T-helper 1 cell treated with Interleukin-12 subunit alpha and Interleukin-12 subunit beta and Interleukin-4 antibody, amounts not matched to agents 30 μg/mL and 1 μg/mL, for 36 hours (primary cell): ENCODE results near the gene SAE1.

Source experiments
- H3K27ac Mint-ChIP-seq: one replicate; pipeline ENCODE4 v1.8.0; 2021; ENCODE audit warnings: mild to moderate bottlenecking, mixed read lengths
- H3K27me3 Mint-ChIP-seq: one replicate; pipeline ENCODE4 v1.8.0; 2021; ENCODE audit warnings: low read depth, mixed read lengths
- H3K36me3 Mint-ChIP-seq: one replicate; pipeline ENCODE4 v1.8.0; 2021; ENCODE audit warnings: low read depth, mixed read lengths
- H3K4me1 Mint-ChIP-seq: one replicate; pipeline ENCODE4 v1.8.0; 2021; ENCODE audit warnings: low read depth, mixed read lengths
- H3K4me3 Mint-ChIP-seq: one replicate; pipeline ENCODE4 v1.8.0; 2021; ENCODE audit warnings: mild to moderate bottlenecking, moderate library complexity, mixed read lengths
- H3K9me3 Mint-ChIP-seq: one replicate; pipeline ENCODE4 v1.8.0; 2021; ENCODE audit warnings: mixed read lengths

SAE1 gene

GRCh38 chr19:47153266-47153665 lies 22.6 kb downstream of the SAE1 start:
- Mint-ChIP-seq H3K27ac (no peak overlapping the region), H3K4me1 (peaks cover 32% of the 10 kb centered on the region), H3K27me3 (no peaks in the 10 kb centered on the region), H3K36me3 (peaks cover 58% of the 10 kb centered on the region), H3K4me3 (no peak overlapping the region), H3K9me3 (no peaks in the 10 kb centered on the region)

GRCh38 chr19:47155148-47155547 lies 24.5 kb downstream of the SAE1 start:
- H3K27me3 Mint-ChIP-seq = no peaks in the 10 kb centered on the region
- no peaks in the 10 kb centered on the region for H3K9me3 Mint-ChIP-seq
- peaks cover 59% of the 10 kb centered on the region for H3K36me3 Mint-ChIP-seq
- H3K4me1 Mint-ChIP-seq = peaks cover 36% of the 10 kb centered on the region
- peak overlapping the region; percentile 20 for H3K27ac Mint-ChIP-seq
- no peak overlapping the region for H3K4me3 Mint-ChIP-seq

- Mint-ChIP-seq H3K27ac (peak overlapping the region; percentile 64), H3K4me1 (peaks cover 34% of the 10 kb centered on the region), H3K27me3 (no peaks in the 10 kb centered on the region), H3K4me3 (peak overlapping the region; percentile 68), H3K9me3 (no peaks in the 10 kb centered on the region), H3K36me3 (peaks cover 42% of the 10 kb centered on the region)
These were observed 26.3 kb downstream of the SAE1 start for GRCh38 chr19:47156861-47157430.

- Mint-ChIP-seq H3K27ac (peak overlapping the region; percentile 91), H3K36me3 (peaks cover 40% of the 10 kb centered on the region), H3K4me1 (peaks cover 34% of the 10 kb centered on the region), H3K27me3 (no peaks in the 10 kb centered on the region), H3K9me3 (no peaks in the 10 kb centered on the region), H3K4me3 (peak overlapping the region; percentile 68)
These were observed 27.0 kb downstream of the SAE1 start for GRCh38 chr19:47157431-47158321.

GRCh38 chr19:47158367-47158791 lies 27.7 kb downstream of the SAE1 start:
- Mint-ChIP-seq H3K4me1 (peaks cover 34% of the 10 kb centered on the region), H3K27me3 (no peaks in the 10 kb centered on the region), H3K9me3 (no peaks in the 10 kb centered on the region), H3K36me3 (peaks cover 34% of the 10 kb centered on the region), H3K27ac (peak overlapping the region; percentile 91), H3K4me3 (peak overlapping the region; percentile 60)

- no peaks in the 10 kb centered on the region for H3K9me3 Mint-ChIP-seq
- peaks cover 33% of the 10 kb centered on the region for H3K36me3 Mint-ChIP-seq
- peak overlapping the region; percentile 91 for H3K27ac Mint-ChIP-seq
- peaks cover 34% of the 10 kb centered on the region for H3K4me1 Mint-ChIP-seq
- H3K27me3 Mint-ChIP-seq = no peaks in the 10 kb centered on the region
- H3K4me3 Mint-ChIP-seq = peak overlapping the region; percentile 60
These were observed 28.4 kb downstream of the SAE1 start for GRCh38 chr19:47158879-47159503.

GRCh38 chr19:47161876-47162489 lies 31.3 kb downstream of the SAE1 start:
- peaks cover 29% of the 10 kb centered on the region for H3K4me1 Mint-ChIP-seq
- no peak overlapping the region for H3K4me3 Mint-ChIP-seq
- H3K36me3 Mint-ChIP-seq = peaks cover 31% of the 10 kb centered on the region
- no peak overlapping the region for H3K27ac Mint-ChIP-seq
- H3K9me3 Mint-ChIP-seq = no peaks in the 10 kb centered on the region
- no peaks in the 10 kb centered on the region for H3K27me3 Mint-ChIP-seq

GRCh38 chr19:47168065-47168464 lies 37.4 kb downstream of the SAE1 start:
- Mint-ChIP-seq H3K4me1 (peaks cover 2% of the 10 kb centered on the region), H3K9me3 (no peaks in the 10 kb centered on the region), H3K27ac (no peak overlapping the region), H3K27me3 (no peaks in the 10 kb centered on the region), H3K4me3 (no peak overlapping the region), H3K36me3 (peaks cover 35% of the 10 kb centered on the region)

- Mint-ChIP-seq H3K36me3 (peaks cover 53% of the 10 kb centered on the region), H3K4me1 (peaks cover 21% of the 10 kb centered on the region)
These were observed 42.2 kb downstream of the SAE1 start for GRCh38 chr19:47172666-47173455.

GRCh38 chr19:47176071-47176626 lies 45.5 kb downstream of the SAE1 start:
- Mint-ChIP-seq H3K27ac (peak overlapping the region; percentile 75), H3K4me3 (peak overlapping the region; percentile 69), H3K9me3 (no peaks in the 10 kb centered on the region), H3K27me3 (no peaks in the 10 kb centered on the region), H3K36me3 (peaks cover 51% of the 10 kb centered on the region), H3K4me1 (peaks cover 37% of the 10 kb centered on the region)

More at GRCh38 chr19:47172666-47173455, 42.2 kb downstream of the SAE1 start:
- Mint-ChIP-seq H3K27ac (no peak overlapping the region), H3K4me3 (no peak overlapping the region), H3K27me3 (no peaks in the 10 kb centered on the region), H3K9me3 (no peaks in the 10 kb centered on the region)

GRCh38 chr19:47176627-47177090 lies 46.0 kb downstream of the SAE1 start:
- H3K36me3 Mint-ChIP-seq = peaks cover 51% of the 10 kb centered on the region
- peaks cover 37% of the 10 kb centered on the region for H3K4me1 Mint-ChIP-seq
- peak overlapping the region; percentile 69 for H3K4me3 Mint-ChIP-seq
- H3K9me3 Mint-ChIP-seq = no peaks in the 10 kb centered on the region
- H3K27ac Mint-ChIP-seq = peak overlapping the region; percentile 75
- H3K27me3 Mint-ChIP-seq = no peaks in the 10 kb centered on the region

GRCh38 chr19:47179653-47180310 lies 49.1 kb downstream of the SAE1 start:
- Mint-ChIP-seq H3K27me3 (no peaks in the 10 kb centered on the region), H3K27ac (no peak overlapping the region), H3K9me3 (no peaks in the 10 kb centered on the region), H3K36me3 (peaks cover 50% of the 10 kb centered on the region), H3K4me1 (peaks cover 57% of the 10 kb centered on the region), H3K4me3 (no peak overlapping the region)

- Mint-ChIP-seq H3K9me3 (no peaks in the 10 kb centered on the region), H3K27ac (no peak overlapping the region), H3K36me3 (peaks cover 39% of the 10 kb centered on the region), H3K27me3 (no peaks in the 10 kb centered on the region), H3K4me3 (no peak overlapping the region), H3K4me1 (peaks cover 61% of the 10 kb centered on the region)
These were observed 53.0 kb downstream of the SAE1 start for GRCh38 chr19:47183601-47184000.
